Naive thymus-derived CD4-positive, alpha-beta T cell (primary cell): Measurements from ENCODE around the gene DENND1A. TPM values are rescaled to one million over a fixed set of nuclear protein-coding genes. Genes with fewer than 3 reads are reported as not detected.

ENCODE experiments used
- ATAC-seq: fragments of 150-1000 bp; cut with Tn5 transposase; 2 replicates; pipeline ENCODE4 v1.10.0; 2021; ENCODE audit warnings: mild to moderate bottlenecking, moderate library complexity
- CTCF ChIA-PET: fragments of 350-600 bp; sonication (Branson Sonifier 250); formaldehyde crosslinking; loops from one replicate; lab custom pipeline; 2021; ENCODE audit warnings: antibody characterized with exemption; lab: Charles Lee
- POLR2A ChIA-PET: fragments of 350-600 bp; sonication (Branson Sonifier 250); formaldehyde crosslinking; loops from one replicate; lab custom pipeline; 2021; ENCODE audit warnings: antibody characterized with exemption, inconsistent platforms; lab: Charles Lee
- DNase-seq, 9 donors: peaks; one replicate each; pipeline versions ENCODE4 v3.0.0 to v3.0.0-alpha.2; 2020 to 2022; ENCODE audit warnings: mixed read lengths in 1 of 9
- H3K27ac ChIP-seq: one replicate; pipeline ENCODE4 v1.7.0; 2013; ENCODE audit warnings: mild to moderate bottlenecking, low read depth, low read length, moderate library complexity
- H3K27me3 ChIP-seq, 2 donors: one replicate each; pipeline ENCODE4 v1.7.0; 2013; ENCODE audit warnings: low read length in 2 of 2, mild to moderate bottlenecking in 2 of 2, moderate library complexity in 2 of 2; ENCODE audit not compliant: control insufficient read depth in 2 of 2, insufficient read depth in 2 of 2
- H3K36me3 ChIP-seq, 3 experiments: 1 replicate in 2 of 3; 2 replicates in 1 of 3; pipeline ENCODE4 v1.7.0; 2013; ENCODE audit warnings: low read length in 3 of 3, mild to moderate bottlenecking in 3 of 3, moderate library complexity in 1 of 3; ENCODE audit not compliant: insufficient read depth in 3 of 3, control insufficient read depth in 2 of 3
- H3K4me1 ChIP-seq, 2 donors: one replicate each; pipeline ENCODE4 v1.7.0; 2013; ENCODE audit warnings: low read length in 2 of 2, mild to moderate bottlenecking in 2 of 2, moderate library complexity in 1 of 2; ENCODE audit not compliant: control insufficient read depth in 2 of 2, insufficient read depth in 2 of 2
- H3K4me3 ChIP-seq: 2 replicates; pipeline ENCODE4 v1.7.0; 2013; ENCODE audit warnings: mild to moderate bottlenecking, low read length
- H3K9me3 ChIP-seq, 3 experiments: 1 replicate in 2 of 3; 2 replicates in 1 of 3; pipeline ENCODE4 v1.7.0; 2013; ENCODE audit warnings: low read length in 3 of 3; ENCODE audit not compliant: control insufficient read depth in 2 of 3
- H3K27ac Mint-ChIP-seq, 9 donors: one replicate each; pipeline ENCODE4 v1.8.0; 2020 to 2022; ENCODE audit warnings: mixed read lengths in 9 of 9, mild to moderate bottlenecking in 8 of 9, moderate library complexity in 5 of 9, inconsistent platforms in 2 of 9
- H3K27me3 Mint-ChIP-seq, 5 donors: one replicate each; pipeline ENCODE4 v1.8.0; 2021 to 2022; ENCODE audit warnings: mixed read lengths in 5 of 5, mild to moderate bottlenecking in 1 of 5
- H3K36me3 Mint-ChIP-seq, 5 donors: one replicate each; pipeline ENCODE4 v1.8.0; 2020 to 2022; ENCODE audit warnings: mixed read lengths in 5 of 5, mild to moderate bottlenecking in 3 of 5, inconsistent platforms in 1 of 5
- H3K4me1 Mint-ChIP-seq, 7 donors: one replicate each; pipeline ENCODE4 v1.8.0; 2020 to 2022; ENCODE audit warnings: mixed read lengths in 7 of 7, mild to moderate bottlenecking in 3 of 7, inconsistent platforms in 1 of 7
- H3K4me3 Mint-ChIP-seq, 10 donors: one replicate each; pipeline ENCODE4 v1.8.0; 2020 to 2022; ENCODE audit warnings: mild to moderate bottlenecking in 10 of 10, mixed read lengths in 10 of 10, moderate library complexity in 6 of 10, inconsistent platforms in 2 of 10
- H3K9me3 Mint-ChIP-seq, 11 donors: one replicate each; pipeline ENCODE4 v1.8.0; 2020 to 2022; ENCODE audit warnings: mixed read lengths in 11 of 11, mild to moderate bottlenecking in 4 of 11, inconsistent platforms in 1 of 11, moderate library complexity in 1 of 11
- intact Hi-C, 2 donors: fragments of 100-400 bp; cut with micrococcal nuclease; formaldehyde crosslinking; loops; one replicate each; pipeline ENCODE4 v1.15.1; 2023
- polyA plus RNA-seq, 2 donors: library from polyadenylated mRNA; unstranded; fragments of 300-500 nt; fragmentation: Illumina TruSeq; gene quantifications; one replicate each; pipeline ENCODE4 v1.2.3, GENCODE V29; 2021
- total RNA-seq, 6 experiments: library from RNA in 5 of 6; stranded (reverse) in 5 of 6; gene quantifications; 1 replicate in 5 of 6; 2 replicates in 1 of 6; pipeline ENCODE4 v1.2.3 and lab custom pipeline; 2021 to 2026

DENND1A gene
- total and polyA plus RNA-seq, 7 experiments from 2014 or later, result 4.6 to 41.1 (median 16.5) TPM

DNA sequence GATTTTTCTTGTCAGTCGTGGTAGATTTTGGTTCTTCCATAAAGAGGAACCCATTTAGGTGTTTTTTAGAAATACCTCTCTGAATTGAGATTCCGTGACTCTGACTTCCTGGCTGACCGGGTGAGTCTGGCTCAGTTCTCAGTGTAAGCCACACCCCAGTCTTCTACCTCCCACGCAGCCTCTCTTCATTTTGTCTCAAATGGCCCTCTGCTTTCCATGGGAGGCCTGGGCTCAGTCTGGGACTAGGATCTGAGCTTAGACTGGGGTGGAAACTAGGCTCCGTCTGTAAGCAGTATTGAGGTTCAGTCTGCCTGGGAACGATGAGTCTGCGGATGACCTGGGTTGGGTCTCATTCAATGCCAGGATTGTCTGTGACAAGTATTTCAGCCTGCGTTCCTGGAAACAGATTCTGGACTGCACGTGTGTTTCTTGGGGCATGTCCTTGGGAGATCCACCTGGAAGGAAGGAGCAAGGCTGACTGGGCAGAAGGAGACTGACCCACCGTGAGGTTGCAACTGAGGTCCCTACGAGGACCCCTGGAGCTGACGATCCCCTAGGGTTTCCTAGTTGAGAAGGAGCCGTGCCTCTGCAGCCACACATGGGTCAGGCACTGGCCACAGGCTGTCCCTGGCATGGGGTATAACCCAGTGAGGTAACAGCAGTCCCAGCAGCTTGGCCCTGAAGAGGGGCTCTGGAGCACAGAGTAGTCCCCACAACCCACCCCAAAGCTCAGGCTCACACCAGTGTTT, 586.3 kb downstream of the DENND1A start:
- no peaks in the 10 kb centered on the region for H3K9me3 ChIP-seq
- H3K9me3 Mint-ChIP-seq, result peaks cover 0 to 1% (median 0%) of the 10 kb centered on the region in 11 donors
- no peak overlapping the region for H3K4me3 ChIP-seq
- no peak overlapping the region for H3K4me3 Mint-ChIP-seq
- no peaks in the 10 kb centered on the region for H3K27me3 Mint-ChIP-seq
- no peak for DNase-seq
- H3K4me1 ChIP-seq, result peaks cover 12 to 20% of the 10 kb centered on the region in 2 donors
- H3K27me3 ChIP-seq, result no peaks in the 10 kb centered on the region
- ChIA-PET CTCF (no interaction called here), POLR2A (no interaction called here)
- no peaks in the 10 kb centered on the region for H3K36me3 Mint-ChIP-seq
- H3K4me1 Mint-ChIP-seq, result peaks cover 15 to 35% (median 32%) of the 10 kb centered on the region in 7 donors
- intact Hi-C loops, result loop anchor here in 1 of 2 donors (10.0 kb wide), 1 partner anchor 1249 kb away; the partner anchor contains the start of gene TTLL11
- no peaks in the 10 kb centered on the region for H3K36me3 ChIP-seq
- no peak for ATAC-seq
- no peak overlapping the region for H3K27ac Mint-ChIP-seq
- no peak overlapping the region for H3K27ac ChIP-seq

DNA sequence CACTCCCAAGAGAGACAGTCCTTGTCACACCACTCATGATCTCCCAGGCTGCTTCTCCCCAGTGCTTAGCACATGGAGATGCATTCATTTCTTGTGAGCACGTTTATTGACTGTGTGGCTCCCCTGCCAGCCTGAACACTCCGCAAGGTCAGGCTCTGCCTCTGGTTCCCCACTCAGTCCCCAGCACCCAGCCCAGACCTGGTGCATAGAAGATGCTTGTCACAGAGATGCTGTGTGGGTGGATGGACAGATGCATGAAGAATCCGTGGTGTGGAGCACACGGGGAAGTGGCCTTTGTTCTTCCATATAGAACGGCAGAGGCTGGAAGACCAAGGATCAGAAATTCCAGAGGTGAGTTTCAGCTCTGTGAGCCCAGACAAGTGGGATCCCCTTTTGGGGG, 587.7 kb downstream of the DENND1A start:
- H3K4me3 Mint-ChIP-seq, result no peak overlapping the region
- intact Hi-C loops, result loop anchor here in 1 of 2 donors (10.0 kb wide), 1 partner anchor 1247 kb away; the partner anchor contains the start of gene TTLL11
- CTCF ChIA-PET, result interaction anchor here (1.1 kb wide), 1 partner anchor 8 kb away, joined by 3 read pairs; no protein-coding TSS in a partner anchor

DNA sequence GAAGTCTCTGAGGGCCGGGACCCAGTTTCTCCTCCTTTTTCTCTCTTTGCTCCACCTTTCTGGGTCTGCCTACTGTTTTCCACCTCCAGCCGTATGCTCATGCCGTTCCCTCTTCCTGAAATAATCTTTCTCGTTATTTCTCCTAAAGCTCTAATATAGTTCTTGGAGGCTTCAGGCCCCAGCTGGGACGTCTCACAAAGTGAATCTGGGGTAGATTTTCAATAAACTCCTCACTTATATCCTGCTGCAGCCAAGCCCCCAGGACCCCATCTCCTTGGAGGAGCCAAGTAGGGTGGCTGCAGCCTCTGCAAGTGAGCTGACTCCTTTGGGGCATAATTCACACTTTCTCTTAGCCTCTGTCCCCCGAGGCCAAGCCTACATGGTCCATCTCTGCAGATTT, 588.1 kb downstream of the DENND1A start:
- no peak overlapping the region for H3K27ac ChIP-seq
- POLR2A ChIA-PET, result no interaction called here
- no peaks in the 10 kb centered on the region for H3K27me3 Mint-ChIP-seq

More for the DNA sequence above, 587.7 kb downstream of the DENND1A start:
- DNase-seq (no peak), ATAC-seq (no peak)
- Histone ChIP-seq H3K27me3 (no peaks in the 10 kb centered on the region), H3K9me3 (no peaks in the 10 kb centered on the region), H3K27ac (no peak overlapping the region), H3K36me3 (no peaks in the 10 kb centered on the region), H3K4me1 (peaks cover 15 to 22% of the 10 kb centered on the region in 2 donors), H3K4me3 (no peak overlapping the region)
- Mint-ChIP-seq H3K27ac (peak overlapping the region in 2 of 9 donors; percentile 10 to 56), H3K4me1 (peaks cover 19 to 40% (median 35%) of the 10 kb centered on the region in 7 donors), H3K36me3 (no peaks in the 10 kb centered on the region), H3K27me3 (no peaks in the 10 kb centered on the region), H3K9me3 (peaks cover 0 to 1% (median 0%) of the 10 kb centered on the region in 11 donors)
- POLR2A ChIA-PET, result no interaction called here

DNA sequence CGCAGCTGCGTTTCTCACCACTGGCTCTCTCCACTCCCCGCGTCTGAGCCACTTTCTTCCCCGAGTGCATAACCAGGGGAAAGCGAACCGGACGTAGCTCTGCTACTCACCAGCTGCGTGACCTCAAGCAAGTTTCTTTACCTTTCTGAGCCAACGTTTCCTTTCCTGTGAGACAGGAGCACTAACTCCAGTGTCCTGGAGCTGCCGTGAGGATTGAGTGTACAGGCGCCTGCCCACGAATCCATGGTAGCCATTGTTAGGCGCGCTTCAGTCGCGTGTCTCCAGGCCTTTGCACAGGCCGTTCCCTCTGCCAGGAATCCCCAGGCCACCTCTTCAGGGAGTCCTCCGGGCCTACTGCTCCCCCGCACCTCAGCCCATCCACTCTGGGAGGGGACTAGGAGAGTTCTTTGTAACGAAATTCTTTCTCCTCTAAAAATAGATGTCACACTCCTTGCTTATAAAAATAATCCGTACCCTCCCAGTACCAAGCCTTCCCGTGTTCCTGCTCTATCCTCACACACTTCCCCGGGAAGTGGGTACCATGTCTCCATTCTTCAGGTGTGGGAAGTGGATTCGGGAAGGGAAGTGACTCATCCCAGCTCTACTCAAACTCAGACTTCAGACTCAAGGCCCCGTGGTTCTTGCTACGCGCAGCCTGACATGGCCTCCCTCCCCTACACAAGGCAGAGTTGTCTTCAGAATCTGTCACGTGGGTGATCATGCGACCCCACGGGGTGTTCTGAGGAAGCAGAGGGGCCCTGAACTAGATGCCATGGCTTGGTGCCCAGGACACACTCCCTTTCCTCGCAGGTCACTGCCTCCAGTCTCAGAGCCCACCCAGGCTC, 590.0 kb downstream of the DENND1A start:
- Histone ChIP-seq H3K4me1 (peaks cover 15 to 22% of the 10 kb centered on the region in 2 donors), H3K36me3 (no peaks in the 10 kb centered on the region), H3K4me3 (peak overlapping the region; percentile 64), H3K9me3 (no peaks in the 10 kb centered on the region), H3K27me3 (no peaks in the 10 kb centered on the region), H3K27ac (peak overlapping the region; percentile 59)
- peak overlapping the region; percentile 80 to 96 (median 89) for H3K4me3 Mint-ChIP-seq
- no peaks in the 10 kb centered on the region for H3K27me3 Mint-ChIP-seq
- peak; percentile 62 for ATAC-seq
- intact Hi-C loops, result loop anchor here (1.0 to 10.0 kb wide), 6 partner anchors 17 to 1245 kb away; partner anchors contain the start of genes STRBP (in 2 of the 2) and TTLL11 (in 1 of the 2)
- DNase-seq, result peak in 5 of 9 donors; percentile 30 to 45 (median 31)
- peaks cover 0 to 1% (median 0%) of the 10 kb centered on the region in 11 donors for H3K9me3 Mint-ChIP-seq
- POLR2A ChIA-PET, result interaction anchor here (0.6 to 1.8 kb wide), 10 partner anchors 11 to 343 kb away, joined by 3 to 20 read pairs (median 4); no protein-coding TSS in a partner anchor
- H3K27ac Mint-ChIP-seq, result peak overlapping the region; percentile 84 to 95 (median 90)
- CTCF ChIA-PET, result interaction anchor here (0.9 to 3.1 kb wide), 4 partner anchors 10 to 524 kb away, joined by 3 to 16 read pairs (median 5); no protein-coding TSS in a partner anchor
- no peaks in the 10 kb centered on the region for H3K36me3 Mint-ChIP-seq
- peaks cover 19 to 45% (median 40%) of the 10 kb centered on the region in 7 donors for H3K4me1 Mint-ChIP-seq

More for the DNA sequence above, 588.1 kb downstream of the DENND1A start:
- Mint-ChIP-seq H3K36me3 (no peaks in the 10 kb centered on the region), H3K4me1 (peaks cover 19 to 43% (median 37%) of the 10 kb centered on the region in 7 donors), H3K9me3 (peaks cover 0 to 1% (median 0%) of the 10 kb centered on the region in 11 donors), H3K4me3 (peak overlapping the region in 4 of 10 donors; percentile 6 to 54 (median 22)), H3K27ac (peak overlapping the region in 2 of 9 donors; percentile 56 to 86)
- Histone ChIP-seq H3K4me1 (peaks cover 15 to 22% of the 10 kb centered on the region in 2 donors), H3K4me3 (no peak overlapping the region), H3K9me3 (no peaks in the 10 kb centered on the region), H3K27me3 (no peaks in the 10 kb centered on the region), H3K36me3 (no peaks in the 10 kb centered on the region)
- intact Hi-C loops, result loop anchor here in 1 of 2 donors (10.0 kb wide), 1 partner anchor 1247 kb away; the partner anchor contains the start of gene TTLL11
- DNase-seq (no peak), ATAC-seq (no peak)
- CTCF ChIA-PET, result interaction anchor here (1.1 kb wide), 1 partner anchor 9 kb away, joined by 3 read pairs; no protein-coding TSS in a partner anchor

DNA sequence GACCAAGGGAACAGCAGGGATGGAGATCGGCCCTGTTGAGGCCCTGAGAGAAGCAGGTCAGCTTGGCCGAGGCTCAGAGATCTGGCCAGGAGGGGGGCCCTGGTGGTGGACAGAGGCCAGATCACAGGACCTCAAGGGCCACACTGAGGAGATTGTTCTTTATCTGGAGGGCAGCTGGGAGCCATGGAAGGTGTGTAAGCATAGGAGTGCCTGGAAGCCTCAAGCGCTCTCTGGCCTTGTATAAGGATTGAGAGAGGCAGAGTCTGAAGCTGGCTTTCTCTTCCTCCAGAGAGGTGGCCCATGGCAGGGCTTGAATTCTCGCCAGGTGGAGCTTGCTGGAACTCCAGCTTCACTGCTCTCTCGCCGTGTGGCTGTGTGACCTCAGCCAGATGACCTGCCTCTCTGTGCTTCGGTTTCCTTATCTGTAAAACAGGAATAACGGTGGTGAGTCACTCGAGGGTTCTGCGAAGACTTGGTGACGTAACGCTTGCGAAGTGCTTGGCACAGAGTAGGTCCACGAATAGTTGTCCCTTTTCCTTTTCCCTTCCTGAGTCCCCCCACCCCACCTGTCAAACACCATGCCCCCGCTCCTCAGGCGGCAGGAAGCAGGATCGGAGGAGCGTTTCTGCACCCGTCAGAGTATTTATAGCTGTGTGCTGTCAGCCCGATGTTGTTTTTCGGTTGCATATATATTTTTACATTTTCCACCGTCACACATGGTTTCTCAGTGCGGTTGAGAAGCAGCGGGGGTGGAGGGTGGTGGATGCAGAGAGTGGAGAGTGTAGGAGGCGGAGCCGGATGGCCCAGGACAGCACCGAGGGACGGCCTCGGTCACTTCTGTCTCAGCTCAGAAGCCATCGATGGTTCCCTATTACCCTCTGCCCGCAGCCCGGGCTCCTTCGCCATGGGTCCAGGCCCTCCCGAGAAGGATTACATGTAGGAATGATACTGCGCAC, 590.9 kb downstream of the DENND1A start:
- Histone ChIP-seq H3K27me3 (no peaks in the 10 kb centered on the region), H3K9me3 (no peaks in the 10 kb centered on the region), H3K27ac (peak overlapping the region; percentile 59), H3K4me3 (peak overlapping the region; percentile 64), H3K36me3 (no peaks in the 10 kb centered on the region), H3K4me1 (peaks cover 15 to 22% of the 10 kb centered on the region in 2 donors)
- intact Hi-C loops, result loop anchor here (1.0 to 5.0 kb wide), 5 partner anchors 16 to 114 kb away; partner anchors contain the start of gene STRBP (in 2 of the 2)
- H3K9me3 Mint-ChIP-seq, result peaks cover 0 to 1% (median 0%) of the 10 kb centered on the region in 11 donors
- ATAC-seq, result peak; percentile 79
- no peaks in the 10 kb centered on the region for H3K36me3 Mint-ChIP-seq
- CTCF ChIA-PET, result interaction anchor here (0.7 to 3.1 kb wide), 4 partner anchors 10 to 34 kb away, joined by 3 to 16 read pairs (median 5); no protein-coding TSS in a partner anchor
- peaks cover 19 to 45% (median 43%) of the 10 kb centered on the region in 7 donors for H3K4me1 Mint-ChIP-seq
- peak overlapping the region; percentile 84 to 95 (median 90) for H3K27ac Mint-ChIP-seq
- peak; percentile 16 to 79 (median 43) for DNase-seq
- POLR2A ChIA-PET, result interaction anchor here (0.7 to 1.8 kb wide), 9 partner anchors 9 to 236 kb away, joined by 3 to 20 read pairs (median 5); no protein-coding TSS in a partner anchor
- peak overlapping the region; percentile 80 to 96 (median 89) for H3K4me3 Mint-ChIP-seq
- no peaks in the 10 kb centered on the region for H3K27me3 Mint-ChIP-seq
